ENCODE results near the gene MRPS7. TPM values are rescaled to one million over a fixed set of nuclear protein-coding genes. Genes with fewer than 3 reads are reported as not detected.
"Not testable (repeated sequence)": the region's sequence is repeated elsewhere in the genome, so short reads cannot be mapped to it uniquely, and the experiment has no call there.

Gene MRPS7
- total RNA-seq, 6 experiments from 2014 or later = 58.2 to 64.7 (median 60.2) TPM

DNA sequence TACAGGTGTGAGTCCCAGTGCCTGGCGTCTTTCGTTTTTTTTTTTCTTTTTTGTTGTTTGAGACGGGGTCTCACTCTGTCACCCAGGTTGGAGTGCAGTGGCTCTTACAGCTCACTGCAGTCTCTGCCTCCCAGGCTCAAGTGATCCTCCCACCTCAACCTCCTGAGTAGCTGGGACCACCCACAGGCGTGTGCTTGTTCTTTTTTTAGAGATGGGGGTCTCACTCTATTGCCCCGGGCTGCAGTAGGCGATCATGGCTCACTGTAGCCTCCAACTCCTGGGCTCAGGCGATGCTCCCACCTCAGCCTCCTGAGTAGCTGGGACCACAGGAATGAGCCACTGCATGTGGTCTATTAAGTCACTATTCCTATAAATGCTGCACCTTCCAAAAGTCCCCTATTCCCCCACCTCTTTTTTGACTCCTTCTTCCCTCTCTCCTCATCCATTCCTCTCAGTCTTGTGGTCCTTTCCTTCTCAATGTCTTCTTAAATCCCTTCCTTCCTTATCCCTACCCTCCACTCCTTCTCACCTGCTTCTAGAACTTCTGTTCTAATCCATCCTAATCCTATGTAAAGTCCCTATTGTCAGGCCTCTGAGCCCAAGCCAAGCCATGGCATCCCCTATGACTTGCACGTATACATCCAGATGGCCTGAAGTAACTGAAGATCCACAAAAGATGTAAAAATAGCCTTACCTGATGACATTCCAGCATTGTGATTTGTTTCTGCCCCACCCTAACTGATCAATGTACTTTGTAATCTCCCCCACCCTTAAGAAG lies 9.5 kb upstream of the MRPS7 start:
- H3K36me3 Mint-ChIP-seq (ENCODE audit: low read depth) = no peaks in the 10 kb centered on the region; the same call in 1 of the 2 replicates
- H3K9me3 Mint-ChIP-seq = no peaks in the 10 kb centered on the region
- H3K4me1 Mint-ChIP-seq (ENCODE audit: low read depth) = peaks cover 23% of the 10 kb centered on the region
- no peak for DNase-seq
- TF ChIP-seq, protein P1, sequence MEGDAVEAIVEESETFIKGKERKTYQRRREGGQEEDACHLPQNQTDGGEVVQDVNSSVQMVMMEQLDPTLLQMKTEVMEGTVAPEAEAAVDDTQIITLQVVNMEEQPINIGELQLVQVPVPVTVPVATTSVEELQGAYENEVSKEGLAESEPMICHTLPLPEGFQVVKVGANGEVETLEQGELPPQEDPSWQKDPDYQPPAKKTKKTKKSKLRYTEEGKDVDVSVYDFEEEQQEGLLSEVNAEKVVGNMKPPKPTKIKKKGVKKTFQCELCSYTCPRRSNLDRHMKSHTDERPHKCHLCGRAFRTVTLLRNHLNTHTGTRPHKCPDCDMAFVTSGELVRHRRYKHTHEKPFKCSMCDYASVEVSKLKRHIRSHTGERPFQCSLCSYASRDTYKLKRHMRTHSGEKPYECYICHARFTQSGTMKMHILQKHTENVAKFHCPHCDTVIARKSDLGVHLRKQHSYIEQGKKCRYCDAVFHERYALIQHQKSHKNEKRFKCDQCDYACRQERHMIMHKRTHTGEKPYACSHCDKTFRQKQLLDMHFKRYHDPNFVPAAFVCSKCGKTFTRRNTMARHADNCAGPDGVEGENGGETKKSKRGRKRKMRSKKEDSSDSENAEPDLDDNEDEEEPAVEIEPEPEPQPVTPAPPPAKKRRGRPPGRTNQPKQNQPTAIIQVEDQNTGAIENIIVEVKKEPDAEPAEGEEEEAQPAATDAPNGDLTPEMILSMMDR (IDR thresholded peaks at IDR 0.05) = no peak
- no peak overlapping the region for H3K4me3 Mint-ChIP-seq
- no peak overlapping the region; the same call in 1 of the 2 replicates for H3K27ac Mint-ChIP-seq
- no peaks in the 10 kb centered on the region; the same call in 1 of the 2 replicates for H3K27me3 Mint-ChIP-seq (ENCODE audit: insufficient read depth)

DNA sequence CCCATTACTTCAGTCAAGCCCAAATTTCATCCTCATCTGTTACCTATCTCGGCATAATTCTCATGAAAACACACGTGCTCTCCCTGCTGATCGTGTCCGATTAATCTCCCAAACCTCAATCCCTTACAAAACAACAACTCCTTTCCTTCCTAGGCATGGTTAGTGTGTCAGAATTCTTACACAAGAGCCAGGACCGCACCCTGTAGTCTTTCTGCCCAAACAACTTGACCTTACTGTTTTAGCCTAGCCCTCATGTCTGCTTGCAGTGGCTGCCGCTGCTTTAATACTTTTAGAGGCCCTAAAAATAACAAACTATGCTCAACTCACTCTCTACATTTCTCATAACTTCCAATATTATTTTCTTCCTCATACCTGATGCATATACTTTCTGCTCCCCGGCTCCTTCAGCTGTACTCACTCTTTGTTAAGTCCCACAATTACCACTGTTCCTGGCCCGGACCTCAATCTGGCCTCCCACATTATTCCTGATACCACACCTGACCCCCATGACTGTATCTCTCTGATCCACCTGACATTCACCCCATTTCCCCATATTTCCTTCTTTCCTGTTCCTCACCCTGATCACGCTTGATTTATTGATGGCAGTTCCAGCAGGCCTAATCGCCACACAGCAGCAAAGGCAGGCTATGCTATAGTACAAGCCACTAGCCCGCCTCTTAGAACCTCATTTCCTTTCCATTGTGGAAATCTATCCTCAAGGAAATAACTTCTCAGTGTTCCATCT lies 5.6 kb upstream of the MRPS7 start:
- Mint-ChIP-seq H3K27ac (peak overlapping the region; percentile 18; the same call in 1 of the 2 replicates), H3K4me1 (ENCODE audit: low read depth) (peaks cover 49% of the 10 kb centered on the region)
- not testable (repeated sequence) for H3K9me3 Mint-ChIP-seq; H3K4me3 Mint-ChIP-seq; DNase-seq; H3K36me3 Mint-ChIP-seq (ENCODE audit: low read depth); H3K27me3 Mint-ChIP-seq (ENCODE audit: insufficient read depth)

DNA sequence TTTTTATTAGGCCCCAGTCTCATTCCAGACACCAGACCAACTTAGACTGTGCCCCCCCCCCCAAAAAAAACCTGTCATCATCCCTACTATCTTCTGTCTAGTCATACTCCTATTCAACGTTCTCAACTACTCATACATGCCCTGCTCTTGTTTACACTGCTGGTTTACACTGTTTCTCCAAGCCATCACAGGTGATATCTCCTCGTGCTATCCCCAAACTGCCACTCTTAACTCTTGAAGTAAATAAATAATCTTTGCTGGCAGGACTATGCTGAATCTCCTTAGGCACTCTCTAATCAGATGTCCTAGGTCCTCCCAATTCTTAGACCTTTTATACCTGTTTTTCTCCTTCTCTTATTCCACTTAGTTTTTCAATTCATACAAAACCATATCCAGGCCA lies 4.5 kb upstream of the MRPS7 start:
- H3K27ac Mint-ChIP-seq; H3K9me3 Mint-ChIP-seq; DNase-seq; H3K27me3 Mint-ChIP-seq (ENCODE audit: insufficient read depth); H3K4me3 Mint-ChIP-seq; H3K36me3 Mint-ChIP-seq (ENCODE audit: low read depth): not testable (repeated sequence)
- peaks cover 52% of the 10 kb centered on the region for H3K4me1 Mint-ChIP-seq (ENCODE audit: low read depth)

- TF ChIP-seq, protein P1 (IDR thresholded peaks at IDR 0.05) = peak; percentile 54
- Mint-ChIP-seq H3K4me1 (ENCODE audit: low read depth) (peaks cover 58% of the 10 kb centered on the region), H3K36me3 (ENCODE audit: low read depth) (peaks cover 7% of the 10 kb centered on the region), H3K9me3 (no peaks in the 10 kb centered on the region), H3K27ac (peak overlapping the region; percentile 100), H3K27me3 (ENCODE audit: insufficient read depth) (no peaks in the 10 kb centered on the region; the same call in 1 of the 2 replicates), H3K4me3 (peak overlapping the region; percentile 100)
- DNase-seq = no peak
These were observed 891 bp upstream of the MRPS7 start for GRCh38 chr17:75260641-75261335.

- peak overlapping the region; percentile 100 for H3K27ac Mint-ChIP-seq
- peaks cover 13% of the 10 kb centered on the region for H3K36me3 Mint-ChIP-seq (ENCODE audit: low read depth)
- no peaks in the 10 kb centered on the region for H3K9me3 Mint-ChIP-seq
- no peak for DNase-seq
- TF ChIP-seq, protein P1 (IDR thresholded peaks at IDR 0.05) = no peak
- H3K4me3 Mint-ChIP-seq = peak overlapping the region; percentile 100
- peaks cover 49% of the 10 kb centered on the region for H3K4me1 Mint-ChIP-seq (ENCODE audit: low read depth)
- H3K27me3 Mint-ChIP-seq (ENCODE audit: insufficient read depth) = no peaks in the 10 kb centered on the region; the same call in 1 of the 2 replicates
These were observed 480 bp downstream of the MRPS7 start for GRCh38 chr17:75262112-75262606.

GRCh38 chr17:75263055-75263454 lies 1.4 kb downstream of the MRPS7 start:
- Mint-ChIP-seq H3K36me3 (ENCODE audit: low read depth) (peaks cover 13% of the 10 kb centered on the region), H3K4me1 (ENCODE audit: low read depth) (peaks cover 40% of the 10 kb centered on the region), H3K27ac (no peak overlapping the region), H3K4me3 (peak overlapping the region; percentile 100), H3K27me3 (ENCODE audit: insufficient read depth) (no peaks in the 10 kb centered on the region; the same call in 1 of the 2 replicates), H3K9me3 (no peaks in the 10 kb centered on the region)
- no peak for DNase-seq
- TF ChIP-seq, protein P1 (IDR thresholded peaks at IDR 0.05) = no peak

Data from HFFc6 (cell line).